ENCODE results near the gene OGDH.
"Not testable (repeated sequence)": the region's sequence is repeated elsewhere in the genome, so short reads cannot be mapped to it uniquely, and the experiment has no call there.

Gene OGDH

GRCh38 chr7:44709011-44709915, 102.8 kb downstream of the OGDH start:
- DNase-seq, result no peak

GRCh38 chr7:44709945-44710596, 103.6 kb downstream of the OGDH start:
- DNase-seq, result no peak

GRCh38 chr7:44711528-44711927, 105.1 kb downstream of the OGDH start:
- DNase-seq, result no peak

- DNase-seq, result no peak
Measured at GRCh38 chr7:44712012-44712411, 105.6 kb downstream of the OGDH start.

- no peak for DNase-seq
Measured at GRCh38 chr7:44713141-44713540, 106.7 kb downstream of the OGDH start.

- no peak for DNase-seq
Measured at GRCh38 chr7:44713680-44714335, 107.4 kb downstream of the OGDH start.

- DNase-seq, result no peak
Measured at GRCh38 chr7:44716205-44716604, 109.8 kb downstream of the OGDH start.

GRCh38 chr7:44720301-44720700, 113.9 kb downstream of the OGDH start:
- DNase-seq, result no peak

- DNase-seq, result no peak
Measured at GRCh38 chr7:44724276-44724675, 117.8 kb downstream of the OGDH start.

GRCh38 chr7:44726250-44726649, 119.8 kb downstream of the OGDH start:
- not testable (repeated sequence) for DNase-seq

- DNase-seq, result no peak
Measured at GRCh38 chr7:44727158-44727936, 120.9 kb downstream of the OGDH start.

GRCh38 chr7:44727937-44728262, 121.5 kb downstream of the OGDH start:
- no peak for DNase-seq

GRCh38 chr7:44729949-44730590, 123.6 kb downstream of the OGDH start:
- DNase-seq, result no peak

- DNase-seq, result not testable (repeated sequence)
Measured at GRCh38 chr7:44732971-44733370, 126.5 kb downstream of the OGDH start.

GRCh38 chr7:44733708-44734481, 127.5 kb downstream of the OGDH start:
- DNase-seq, result no peak

- no peak for DNase-seq
Measured at GRCh38 chr7:44735403-44736165, 129.2 kb downstream of the OGDH start.

GRCh38 chr7:44736896-44737295, 130.5 kb downstream of the OGDH start:
- no peak for DNase-seq

GRCh38 chr7:44738051-44738723, 131.8 kb downstream of the OGDH start:
- no peak for DNase-seq

GRCh38 chr7:44738876-44739665, 132.6 kb downstream of the OGDH start:
- no peak for DNase-seq

GRCh38 chr7:44740055-44740454, 133.6 kb downstream of the OGDH start:
- no peak for DNase-seq
